HCT116 (cell line): ENCODE data around the gene ZNF519. TPM values are rescaled to one million over a fixed set of nuclear protein-coding genes. Genes with fewer than 3 reads are reported as not detected.

Experiments used
- CEBPB ChIP-seq: IDR thresholded peaks from 2 replicates; pipeline ENCODE4 v1.6.1; 2012; ENCODE audit warnings: low read depth
- EGR1 ChIP-seq: IDR thresholded peaks from 2 replicates; pipeline ENCODE4 v1.6.1; 2012; ENCODE audit warnings: low read depth
- EZH2 ChIP-seq: fragments of 200-600 bp; sonication (generic); IDR thresholded peaks from 2 replicates; pipeline ENCODE4 v1.6.1; 2017; ENCODE audit warnings: antibody characterized with exemption, mixed run types
- EZH2phosphoT487 ChIP-seq: fragments of 200-600 bp; IDR thresholded peaks from 2 replicates; pipeline ENCODE4 v1.6.1; 2018; ENCODE audit warnings: antibody characterized with exemption, borderline replicate concordance
- JUND ChIP-seq: IDR thresholded peaks from 2 replicates; pipeline ENCODE4 v1.6.1; 2012
- POLR2AphosphoS5 ChIP-seq: IDR thresholded peaks from 2 replicates; pipeline ENCODE4 v1.6.1; 2011; ENCODE audit warnings: mild to moderate bottlenecking, low read depth, low read length, moderate library complexity
- RAD21 ChIP-seq: IDR thresholded peaks from 2 replicates; pipeline ENCODE4 v1.6.1; 2012; ENCODE audit warnings: low read depth, mild to moderate bottlenecking
- SIN3A ChIP-seq: IDR thresholded peaks from 2 replicates; pipeline ENCODE4 v1.6.1; 2012; ENCODE audit warnings: low read depth
- SP1 ChIP-seq: IDR thresholded peaks from 2 replicates; pipeline ENCODE4 v1.6.1; 2012; ENCODE audit warnings: low read depth
- TCF7L2 ChIP-seq: IDR thresholded peaks from 2 replicates; pipeline ENCODE4 v1.7.0; 2011; ENCODE audit warnings: borderline replicate concordance, inconsistent platforms; ENCODE audit not compliant: insufficient read depth, insufficient read length; ENCODE audit errors: extremely low read depth
- total RNA-seq: library from RNA; stranded (reverse); gene quantifications from one replicate; pipeline ENCODE4 v1.2.1, GENCODE V29; 2021; ENCODE audit not compliant: unreplicated experiment
- TF ChIP-seq, protein P1 (sequence below), 3 experiments: fragments of 200-600 bp in 1 of 3; sonication (generic) in 1 of 3; IDR thresholded peaks in 2 of 3; conservative IDR thresholded peaks in 1 of 3; 2 replicates each; pipeline ENCODE4 v1.5.1; 2012 to 2017; ENCODE audit warnings: low read depth in 2 of 3, low read length in 2 of 3, antibody characterized with exemption in 1 of 3, borderline replicate concordance in 1 of 3, control low read depth in 1 of 3, mild to moderate bottlenecking in 1 of 3, mixed read lengths in 1 of 3, mixed run types in 1 of 3, moderate library complexity in 1 of 3; ENCODE audit not compliant: insufficient read depth in 1 of 3

Gene ZNF519
- total RNA-seq, 1 experiment from 2014 or later = 6.5 TPM

DNA sequence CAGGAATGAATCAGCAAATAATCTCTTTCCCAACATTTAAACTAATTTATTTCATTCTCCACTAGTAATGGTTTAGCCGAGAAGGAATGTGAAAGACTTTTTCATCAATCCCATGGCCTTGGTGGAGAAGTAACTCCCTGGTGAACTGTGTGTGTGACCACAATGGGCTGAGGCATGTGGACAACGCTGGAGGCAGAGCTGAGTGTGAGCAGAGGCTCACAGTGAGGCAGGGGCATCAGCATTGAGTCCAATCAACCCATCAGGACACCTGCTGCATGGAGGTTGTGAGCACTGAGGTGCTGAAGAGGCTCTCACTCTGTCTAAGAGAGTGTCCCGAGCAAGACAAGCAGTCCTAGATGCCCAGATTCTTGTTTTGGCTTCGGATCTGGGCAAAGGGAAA, 78.6 kb downstream of the ZNF519 start (continued):
- TF ChIP-seq TCF7L2 (no peak), CEBPB (no peak), SIN3A (no peak), EZH2 (no peak), POLR2AphosphoS5 (no peak), EGR1 (no peak), JUND (no peak), RAD21 (no peak), EZH2phosphoT487 (no peak), SP1 (no peak)
- TF ChIP-seq, protein P1, sequence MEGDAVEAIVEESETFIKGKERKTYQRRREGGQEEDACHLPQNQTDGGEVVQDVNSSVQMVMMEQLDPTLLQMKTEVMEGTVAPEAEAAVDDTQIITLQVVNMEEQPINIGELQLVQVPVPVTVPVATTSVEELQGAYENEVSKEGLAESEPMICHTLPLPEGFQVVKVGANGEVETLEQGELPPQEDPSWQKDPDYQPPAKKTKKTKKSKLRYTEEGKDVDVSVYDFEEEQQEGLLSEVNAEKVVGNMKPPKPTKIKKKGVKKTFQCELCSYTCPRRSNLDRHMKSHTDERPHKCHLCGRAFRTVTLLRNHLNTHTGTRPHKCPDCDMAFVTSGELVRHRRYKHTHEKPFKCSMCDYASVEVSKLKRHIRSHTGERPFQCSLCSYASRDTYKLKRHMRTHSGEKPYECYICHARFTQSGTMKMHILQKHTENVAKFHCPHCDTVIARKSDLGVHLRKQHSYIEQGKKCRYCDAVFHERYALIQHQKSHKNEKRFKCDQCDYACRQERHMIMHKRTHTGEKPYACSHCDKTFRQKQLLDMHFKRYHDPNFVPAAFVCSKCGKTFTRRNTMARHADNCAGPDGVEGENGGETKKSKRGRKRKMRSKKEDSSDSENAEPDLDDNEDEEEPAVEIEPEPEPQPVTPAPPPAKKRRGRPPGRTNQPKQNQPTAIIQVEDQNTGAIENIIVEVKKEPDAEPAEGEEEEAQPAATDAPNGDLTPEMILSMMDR (IDR thresholded peaks at IDR 0.05 in 2 of 3, conservative IDR thresholded peaks at IDR 0.05 in 1 of 3; ENCODE audit: borderline replicate concordance in 1 of 3, insufficient read depth in 1 of 3, low read depth in 2 of 3, low read length in 2 of 3) = no peak

Other genes with a start within 250 kb of the ZNF519 start
- gene MC2R, start 216.9 kb downstream of the ZNF519 start, total RNA-seq = not detected